Nephron (organoid): ENCODE results near the gene DDR2.
A peak's percentile ranks its signal among the peaks of the same experiment; 100 is the strongest.
"Not testable (repeated sequence)": the region's sequence is repeated elsewhere in the genome, so short reads cannot be mapped to it uniquely, and the experiment has no call there.

Source experiments
- H3K27ac Mint-ChIP-seq, 3 experiments: 2 replicates each; pipeline ENCODE4 v1.8.0; 2020; ENCODE audit warnings: mixed read lengths in 3 of 3, mild to moderate bottlenecking in 2 of 3, moderate library complexity in 1 of 3
- H3K27me3 Mint-ChIP-seq: 2 replicates; pipeline ENCODE4 v1.8.0; 2021; ENCODE audit warnings: low read depth, mild to moderate bottlenecking, moderate library complexity, mixed read lengths
- H3K36me3 Mint-ChIP-seq: 2 replicates; pipeline ENCODE4 v1.8.0; 2020; ENCODE audit warnings: low read depth, mixed read lengths
- H3K4me1 Mint-ChIP-seq: 2 replicates; pipeline ENCODE4 v1.8.0; 2020; ENCODE audit warnings: mixed read lengths
- H3K4me3 Mint-ChIP-seq, 3 experiments: 2 replicates each; pipeline ENCODE4 v1.8.0; 2020; ENCODE audit warnings: mild to moderate bottlenecking in 3 of 3, mixed read lengths in 3 of 3, moderate library complexity in 2 of 3
- H3K9me3 Mint-ChIP-seq: 2 replicates; pipeline ENCODE4 v1.8.0; 2020; ENCODE audit warnings: mixed read lengths
- CTCF ChIP-seq, 3 experiments: fragments of 200-600 bp; sonication (generic); IDR thresholded peaks; one replicate each; pipeline ENCODE4 v1.5.0; 2021; ENCODE audit warnings: antibody characterized with exemption in 3 of 3; ENCODE audit not compliant: unreplicated experiment in 3 of 3

The DDR2 gene

GRCh38 chr1:162596514-162597170, 35.6 kb upstream of the DDR2 start:
- no peaks in the 10 kb centered on the region for H3K27me3 Mint-ChIP-seq
- no peaks in the 10 kb centered on the region for H3K4me1 Mint-ChIP-seq
- H3K36me3 Mint-ChIP-seq: peaks cover 47% of the 10 kb centered on the region
- TF ChIP-seq CTCF (IDR thresholded peaks at IDR 0.05; ENCODE audit: unreplicated experiment in 3 of 3): no peak
- H3K4me3 Mint-ChIP-seq: no peak overlapping the region
- peak overlapping the region in 1 of 3 experiments; percentile 76 for H3K27ac Mint-ChIP-seq
- no peaks in the 10 kb centered on the region for H3K9me3 Mint-ChIP-seq

- H3K27ac Mint-ChIP-seq: no peak overlapping the region
- no peak overlapping the region for H3K4me3 Mint-ChIP-seq
- H3K9me3 Mint-ChIP-seq: no peaks in the 10 kb centered on the region
- H3K27me3 Mint-ChIP-seq: no peaks in the 10 kb centered on the region
- H3K4me1 Mint-ChIP-seq: no peaks in the 10 kb centered on the region
- TF ChIP-seq CTCF (IDR thresholded peaks at IDR 0.05; ENCODE audit: unreplicated experiment in 3 of 3): no peak
- peaks cover 50% of the 10 kb centered on the region for H3K36me3 Mint-ChIP-seq
These were observed 32.8 kb upstream of the DDR2 start for GRCh38 chr1:162599451-162599850.

- H3K36me3 Mint-ChIP-seq: peaks cover 40% of the 10 kb centered on the region
- H3K27me3 Mint-ChIP-seq, H3K4me3 Mint-ChIP-seq, H3K9me3 Mint-ChIP-seq, H3K27ac Mint-ChIP-seq, H3K4me1 Mint-ChIP-seq: not testable (repeated sequence)
These were observed 29.1 kb upstream of the DDR2 start for GRCh38 chr1:162603117-162603516.

GRCh38 chr1:162605225-162605927, 26.9 kb upstream of the DDR2 start:
- Mint-ChIP-seq H3K27ac (no peak overlapping the region), H3K4me3 (no peak overlapping the region), H3K4me1 (no peaks in the 10 kb centered on the region), H3K27me3 (no peaks in the 10 kb centered on the region), H3K9me3 (no peaks in the 10 kb centered on the region), H3K36me3 (peaks cover 26% of the 10 kb centered on the region)
- TF ChIP-seq CTCF (IDR thresholded peaks at IDR 0.05; ENCODE audit: unreplicated experiment in 3 of 3): no peak

GRCh38 chr1:162609306-162609705, 23.0 kb upstream of the DDR2 start:
- Mint-ChIP-seq H3K27me3 (no peaks in the 10 kb centered on the region), H3K36me3 (no peaks in the 10 kb centered on the region), H3K27ac (no peak overlapping the region), H3K4me1 (peaks cover 18% of the 10 kb centered on the region), H3K4me3 (no peak overlapping the region), H3K9me3 (no peaks in the 10 kb centered on the region)
- no peak for TF ChIP-seq CTCF (IDR thresholded peaks at IDR 0.05; ENCODE audit: unreplicated experiment in 3 of 3)

GRCh38 chr1:162612606-162613400, 19.5 kb upstream of the DDR2 start:
- Mint-ChIP-seq H3K9me3 (peaks cover 14% of the 10 kb centered on the region), H3K27me3 (no peaks in the 10 kb centered on the region), H3K27ac (no peak overlapping the region), H3K4me1 (peaks cover 18% of the 10 kb centered on the region), H3K4me3 (no peak overlapping the region), H3K36me3 (peaks cover 15% of the 10 kb centered on the region)
- TF ChIP-seq CTCF (IDR thresholded peaks at IDR 0.05; ENCODE audit: unreplicated experiment in 3 of 3): no peak
